SU-DHL-6 (cell line): ENCODE results near the gene AGRP.

ENCODE experiments used
- H2AFZ ChIP-seq: fragments of 200-600 bp; sonication (generic); 2 replicates; pipeline ENCODE4 v1.6.1; 2014; ENCODE audit warnings: low read depth, mild to moderate bottlenecking, moderate library complexity, mixed read lengths, antibody characterized with exemption, low read length; ENCODE audit not compliant: severe bottlenecking
- H3F3A ChIP-seq: fragments of 200-600 bp; shearing (Covaris generic); 2 replicates; pipeline ENCODE4 v1.6.0; 2016; ENCODE audit warnings: antibody characterized with exemption, mild to moderate bottlenecking; ENCODE audit not compliant: insufficient read depth
- H3K27ac ChIP-seq: fragments of 200-600 bp; sonication (generic); 2 replicates; pipeline ENCODE4 v1.5.1; 2016; ENCODE audit warnings: low read depth, mild to moderate bottlenecking, low read length, moderate library complexity, mixed read lengths
- H3K27me3 ChIP-seq: fragments of 200-600 bp; sonication (generic), shearing (Covaris generic); 2 replicates; pipeline ENCODE4 v1.6.0; 2014; ENCODE audit warnings: mild to moderate bottlenecking, low read length
- H3K36me3 ChIP-seq: fragments of 200-600 bp; sonication (generic); 2 replicates; pipeline ENCODE4 v1.6.1; 2014; ENCODE audit warnings: mild to moderate bottlenecking, low read length, mixed read lengths
- H3K4me2 ChIP-seq: fragments of 300-600, 200-600 bp; shearing (Covaris generic), sonication (generic); 2 replicates; pipeline ENCODE4 v1.6.0; 2014; ENCODE audit warnings: low read length, low read depth, mild to moderate bottlenecking; ENCODE audit not compliant: poor library complexity, severe bottlenecking
- H3K4me3 ChIP-seq: fragments of 200-600 bp; sonication (generic); 2 replicates; pipeline ENCODE4 v1.5.1; 2014; ENCODE audit warnings: antibody characterized with exemption, low read length, mild to moderate bottlenecking, mixed read lengths; ENCODE audit not compliant: insufficient read depth, poor library complexity, severe bottlenecking
- H3K79me2 ChIP-seq: fragments of 200-600 bp; sonication (generic); 2 replicates; pipeline ENCODE4 v1.6.1; 2014; ENCODE audit warnings: mild to moderate bottlenecking, low read length, moderate library complexity; ENCODE audit not compliant: insufficient read depth
- H3K9ac ChIP-seq: fragments of 200-600 bp; sonication (generic); 2 replicates; pipeline ENCODE4 v1.7.0; 2014; ENCODE audit warnings: mild to moderate bottlenecking, low read length
- H3K9me2 ChIP-seq: fragments of 200-600 bp; sonication (generic); replicated peaks from 2 replicates; pipeline ENCODE4 v1.6.1; 2014; ENCODE audit warnings: low read length; ENCODE audit not compliant: insufficient read depth
- H3K9me3 ChIP-seq: fragments of 200-600 bp; sonication (generic); 2 replicates; pipeline ENCODE4 v1.6.1; 2014; ENCODE audit warnings: low read length, mixed read lengths; ENCODE audit not compliant: insufficient read depth
- H4K20me1 ChIP-seq: fragments of 200-600 bp; sonication (generic); 2 replicates; pipeline ENCODE4 v1.6.1; 2014; ENCODE audit warnings: low read depth, mild to moderate bottlenecking, antibody characterized with exemption, low read length, moderate library complexity, mixed read lengths
- EZH2phosphoT487 ChIP-seq: fragments of 200-600 bp; sonication (generic), shearing (Covaris generic); conservative IDR thresholded peaks from 2 replicates; pipeline ENCODE4 v1.6.1; 2018; ENCODE audit warnings: mild to moderate bottlenecking, antibody characterized with exemption, low read length, moderate library complexity, mixed read lengths
- TF ChIP-seq, protein P1 (sequence below): fragments of 200-600 bp; sonication (generic); IDR thresholded peaks from one replicate; pipeline ENCODE4 v1.5.1; 2017; ENCODE audit warnings: antibody characterized with exemption, mild to moderate bottlenecking, low read length, moderate library complexity; ENCODE audit not compliant: insufficient read depth, poor library complexity, severe bottlenecking

Gene AGRP

DNA sequence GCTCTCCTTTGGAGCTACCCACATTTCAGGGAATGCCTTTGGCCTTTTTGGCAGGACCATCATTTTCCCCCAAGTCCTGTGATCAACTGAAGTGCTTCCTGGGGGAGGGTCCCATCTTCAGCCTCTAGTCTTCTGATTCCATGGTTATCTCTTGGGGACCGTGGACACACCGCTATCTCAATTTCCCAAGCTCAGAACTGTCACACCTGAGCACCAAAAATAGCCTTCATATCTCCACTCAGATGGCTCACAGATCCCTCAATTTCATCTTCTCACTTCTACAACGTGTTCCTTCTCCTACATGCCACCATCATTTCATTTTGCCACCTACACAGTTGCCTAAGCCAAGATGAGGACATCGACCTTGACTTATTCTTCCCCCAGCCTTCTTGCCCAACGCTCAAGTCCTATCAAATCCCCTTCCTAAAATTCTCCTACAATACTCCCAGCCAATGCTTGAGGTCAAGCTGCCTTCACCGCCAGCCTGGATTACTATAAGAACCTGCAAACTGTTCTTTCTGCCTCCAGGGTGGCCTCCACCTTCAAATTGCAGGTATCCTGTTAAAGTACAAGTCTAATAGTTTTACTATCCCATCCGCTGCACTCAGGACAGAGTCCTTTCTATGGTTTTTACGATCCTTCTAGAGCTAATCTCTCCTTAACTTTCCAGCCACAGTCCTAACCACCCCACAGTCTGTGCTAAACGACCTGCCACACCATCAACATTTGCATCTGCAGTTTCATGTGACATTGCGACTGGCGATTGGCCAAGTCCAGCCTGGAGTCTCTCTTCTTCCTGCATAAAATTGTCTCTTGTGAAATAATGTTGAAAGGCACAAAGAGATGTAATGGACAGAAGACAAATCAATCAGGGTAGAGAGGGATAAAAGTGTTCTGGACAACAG lies 8.5 kb downstream of the AGRP start:
- TF ChIP-seq EZH2phosphoT487, result no peak
- TF ChIP-seq, protein P1, sequence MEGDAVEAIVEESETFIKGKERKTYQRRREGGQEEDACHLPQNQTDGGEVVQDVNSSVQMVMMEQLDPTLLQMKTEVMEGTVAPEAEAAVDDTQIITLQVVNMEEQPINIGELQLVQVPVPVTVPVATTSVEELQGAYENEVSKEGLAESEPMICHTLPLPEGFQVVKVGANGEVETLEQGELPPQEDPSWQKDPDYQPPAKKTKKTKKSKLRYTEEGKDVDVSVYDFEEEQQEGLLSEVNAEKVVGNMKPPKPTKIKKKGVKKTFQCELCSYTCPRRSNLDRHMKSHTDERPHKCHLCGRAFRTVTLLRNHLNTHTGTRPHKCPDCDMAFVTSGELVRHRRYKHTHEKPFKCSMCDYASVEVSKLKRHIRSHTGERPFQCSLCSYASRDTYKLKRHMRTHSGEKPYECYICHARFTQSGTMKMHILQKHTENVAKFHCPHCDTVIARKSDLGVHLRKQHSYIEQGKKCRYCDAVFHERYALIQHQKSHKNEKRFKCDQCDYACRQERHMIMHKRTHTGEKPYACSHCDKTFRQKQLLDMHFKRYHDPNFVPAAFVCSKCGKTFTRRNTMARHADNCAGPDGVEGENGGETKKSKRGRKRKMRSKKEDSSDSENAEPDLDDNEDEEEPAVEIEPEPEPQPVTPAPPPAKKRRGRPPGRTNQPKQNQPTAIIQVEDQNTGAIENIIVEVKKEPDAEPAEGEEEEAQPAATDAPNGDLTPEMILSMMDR, result no peak
- Histone ChIP-seq H3K27me3 (no peaks in the 10 kb centered on the region), H3K9ac (no peak overlapping the region), H3K9me2 (no peaks in the 10 kb centered on the region), H3K4me3 (no peak overlapping the region), H3K36me3 (no peaks in the 10 kb centered on the region), H4K20me1 (0 out of 2 replicates have a peak, but pooled peaks cover 3% of the 10 kb centered on the region), H3K79me2 (peaks cover 92% of the 10 kb centered on the region), H3K9me3 (no peaks in the 10 kb centered on the region), H3F3A (no peaks in the 10 kb centered on the region), H2AFZ (no peak overlapping the region), H3K4me2 (no peak overlapping the region), H3K27ac (no peak overlapping the region)

DNA sequence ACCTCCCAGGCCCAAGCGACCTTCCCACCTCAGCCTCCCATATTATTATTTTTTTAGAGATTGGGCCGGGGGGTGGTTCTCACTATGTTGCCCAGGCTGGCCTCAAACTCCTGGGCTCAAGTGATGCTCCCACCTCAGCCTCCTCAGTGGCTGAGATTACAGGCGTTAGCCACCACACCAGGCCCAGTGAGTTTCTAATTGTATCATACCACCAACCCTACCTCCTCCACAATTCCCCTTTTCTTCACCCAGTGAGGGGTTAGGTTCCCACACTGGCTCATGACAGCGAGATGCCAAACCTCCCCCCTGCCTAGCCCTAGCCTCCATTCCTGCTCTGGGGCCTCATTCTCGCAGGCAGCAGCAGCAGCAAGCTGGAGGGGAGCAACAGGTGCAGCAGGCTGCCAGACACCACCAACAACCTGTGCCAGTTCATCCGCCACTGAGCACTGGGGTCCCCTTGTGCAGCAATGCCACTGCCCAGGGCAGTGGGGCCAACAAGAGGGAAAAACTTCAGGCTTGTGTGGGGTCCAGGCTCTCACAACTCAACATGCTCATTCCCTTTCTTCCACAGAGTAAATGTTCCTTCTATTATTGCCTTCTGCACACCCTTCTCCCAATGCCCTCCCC lies 11.5 kb downstream of the AGRP start:
- TF ChIP-seq EZH2phosphoT487, result no peak
- TF ChIP-seq, protein P1, result no peak
- H3K9ac ChIP-seq, result no peak overlapping the region
- no peaks in the 10 kb centered on the region for H3K27me3 ChIP-seq
- H3K4me2 ChIP-seq, result no peak overlapping the region
- H3K9me2 ChIP-seq, result no peaks in the 10 kb centered on the region
- H2AFZ ChIP-seq, result no peak overlapping the region
- H3K27ac ChIP-seq, result no peak overlapping the region
- no peaks in the 10 kb centered on the region for H3K9me3 ChIP-seq
- H3F3A ChIP-seq, result no peaks in the 10 kb centered on the region
- H4K20me1 ChIP-seq, result 0 out of 2 replicates have a peak, but pooled peaks cover 3% of the 10 kb centered on the region
- no peaks in the 10 kb centered on the region for H3K36me3 ChIP-seq
- no peak overlapping the region for H3K4me3 ChIP-seq
- peaks cover 90% of the 10 kb centered on the region for H3K79me2 ChIP-seq

DNA sequence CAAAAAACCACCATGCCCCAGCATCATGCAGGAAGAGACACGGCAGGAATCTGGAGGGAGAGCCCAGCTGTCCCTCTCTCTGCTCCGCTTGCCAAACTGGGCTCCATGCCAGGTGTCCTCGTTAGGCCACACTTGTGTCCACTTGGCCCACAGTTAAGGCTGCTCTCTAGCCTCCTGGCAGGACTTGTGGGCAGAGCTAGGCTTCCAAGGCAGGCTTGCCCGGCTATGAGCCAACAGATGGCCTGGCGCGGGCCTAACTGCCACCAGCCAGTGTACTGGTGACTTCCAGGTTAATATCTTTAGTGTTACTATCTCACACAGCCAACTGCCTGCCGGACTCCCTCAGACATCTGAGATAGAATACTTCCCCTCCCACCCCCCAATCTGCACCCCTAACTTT lies 13.0 kb downstream of the AGRP start:
- H4K20me1 ChIP-seq, result 0 out of 2 replicates have a peak, but pooled peaks cover 3% of the 10 kb centered on the region
- no peak overlapping the region for H3K4me2 ChIP-seq
- H3K9ac ChIP-seq, result no peak overlapping the region
- no peaks in the 10 kb centered on the region for H3K36me3 ChIP-seq
- no peak overlapping the region for H2AFZ ChIP-seq
- H3F3A ChIP-seq, result no peaks in the 10 kb centered on the region
- no peaks in the 10 kb centered on the region for H3K9me2 ChIP-seq
- no peak overlapping the region for H3K4me3 ChIP-seq
- peaks cover 89% of the 10 kb centered on the region for H3K79me2 ChIP-seq
- H3K27ac ChIP-seq, result no peak overlapping the region
- TF ChIP-seq EZH2phosphoT487, result no peak
- TF ChIP-seq, protein P1, result no peak
- H3K9me3 ChIP-seq, result no peaks in the 10 kb centered on the region
- H3K27me3 ChIP-seq, result no peaks in the 10 kb centered on the region
